Hepatocyte (in vitro differentiated cells): ENCODE results near the gene GARIN5B.
"Not testable (repeated sequence)": the region's sequence is repeated elsewhere in the genome, so short reads cannot be mapped to it uniquely, and the experiment has no call there.

Source experiments
- EZH2 ChIP-seq: fragments of 200-600 bp; sonication (generic); IDR thresholded peaks from 2 replicates; pipeline ENCODE4 v1.6.1; 2016; ENCODE audit warnings: antibody characterized with exemption, mild to moderate bottlenecking, borderline replicate concordance
- EZH2phosphoT487 ChIP-seq: fragments of 200-600 bp; sonication (generic); IDR thresholded peaks from one replicate; pipeline ENCODE4 v1.6.1; 2018; ENCODE audit warnings: antibody characterized with exemption, mild to moderate bottlenecking, low read depth, moderate library complexity; ENCODE audit not compliant: unreplicated experiment, severe bottlenecking
- TF ChIP-seq, protein P1 (sequence below): fragments of 200-600 bp; sonication (generic); IDR thresholded peaks from 2 replicates; pipeline ENCODE4 v1.5.1; 2016; ENCODE audit warnings: antibody characterized with exemption, mild to moderate bottlenecking; ENCODE audit not compliant: poor library complexity

DNA sequence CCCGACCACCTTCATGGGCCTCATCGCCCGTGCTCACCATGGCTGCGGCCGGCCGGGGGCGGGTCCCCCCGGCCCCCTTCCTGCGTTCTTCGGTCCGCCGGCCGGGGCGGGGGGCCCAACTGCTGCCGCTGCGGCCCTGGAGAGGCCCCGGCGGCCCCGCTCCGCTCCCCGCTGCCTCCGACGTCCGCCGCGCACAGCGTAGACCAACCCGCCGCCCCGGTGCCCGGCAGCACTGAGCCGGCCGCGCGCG lies 44.4 kb upstream of the GARIN5B start, which contains the start of gene UBE2S:
- TF ChIP-seq, protein P1, sequence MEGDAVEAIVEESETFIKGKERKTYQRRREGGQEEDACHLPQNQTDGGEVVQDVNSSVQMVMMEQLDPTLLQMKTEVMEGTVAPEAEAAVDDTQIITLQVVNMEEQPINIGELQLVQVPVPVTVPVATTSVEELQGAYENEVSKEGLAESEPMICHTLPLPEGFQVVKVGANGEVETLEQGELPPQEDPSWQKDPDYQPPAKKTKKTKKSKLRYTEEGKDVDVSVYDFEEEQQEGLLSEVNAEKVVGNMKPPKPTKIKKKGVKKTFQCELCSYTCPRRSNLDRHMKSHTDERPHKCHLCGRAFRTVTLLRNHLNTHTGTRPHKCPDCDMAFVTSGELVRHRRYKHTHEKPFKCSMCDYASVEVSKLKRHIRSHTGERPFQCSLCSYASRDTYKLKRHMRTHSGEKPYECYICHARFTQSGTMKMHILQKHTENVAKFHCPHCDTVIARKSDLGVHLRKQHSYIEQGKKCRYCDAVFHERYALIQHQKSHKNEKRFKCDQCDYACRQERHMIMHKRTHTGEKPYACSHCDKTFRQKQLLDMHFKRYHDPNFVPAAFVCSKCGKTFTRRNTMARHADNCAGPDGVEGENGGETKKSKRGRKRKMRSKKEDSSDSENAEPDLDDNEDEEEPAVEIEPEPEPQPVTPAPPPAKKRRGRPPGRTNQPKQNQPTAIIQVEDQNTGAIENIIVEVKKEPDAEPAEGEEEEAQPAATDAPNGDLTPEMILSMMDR: not testable (repeated sequence)
- not testable (repeated sequence) for TF ChIP-seq EZH2phosphoT487, EZH2
